ENCODE results near the gene RHOU.
"Not testable (repeated sequence)": the region's sequence is repeated elsewhere in the genome, so short reads cannot be mapped to it uniquely, and the experiment has no call there.

Gene RHOU

DNA sequence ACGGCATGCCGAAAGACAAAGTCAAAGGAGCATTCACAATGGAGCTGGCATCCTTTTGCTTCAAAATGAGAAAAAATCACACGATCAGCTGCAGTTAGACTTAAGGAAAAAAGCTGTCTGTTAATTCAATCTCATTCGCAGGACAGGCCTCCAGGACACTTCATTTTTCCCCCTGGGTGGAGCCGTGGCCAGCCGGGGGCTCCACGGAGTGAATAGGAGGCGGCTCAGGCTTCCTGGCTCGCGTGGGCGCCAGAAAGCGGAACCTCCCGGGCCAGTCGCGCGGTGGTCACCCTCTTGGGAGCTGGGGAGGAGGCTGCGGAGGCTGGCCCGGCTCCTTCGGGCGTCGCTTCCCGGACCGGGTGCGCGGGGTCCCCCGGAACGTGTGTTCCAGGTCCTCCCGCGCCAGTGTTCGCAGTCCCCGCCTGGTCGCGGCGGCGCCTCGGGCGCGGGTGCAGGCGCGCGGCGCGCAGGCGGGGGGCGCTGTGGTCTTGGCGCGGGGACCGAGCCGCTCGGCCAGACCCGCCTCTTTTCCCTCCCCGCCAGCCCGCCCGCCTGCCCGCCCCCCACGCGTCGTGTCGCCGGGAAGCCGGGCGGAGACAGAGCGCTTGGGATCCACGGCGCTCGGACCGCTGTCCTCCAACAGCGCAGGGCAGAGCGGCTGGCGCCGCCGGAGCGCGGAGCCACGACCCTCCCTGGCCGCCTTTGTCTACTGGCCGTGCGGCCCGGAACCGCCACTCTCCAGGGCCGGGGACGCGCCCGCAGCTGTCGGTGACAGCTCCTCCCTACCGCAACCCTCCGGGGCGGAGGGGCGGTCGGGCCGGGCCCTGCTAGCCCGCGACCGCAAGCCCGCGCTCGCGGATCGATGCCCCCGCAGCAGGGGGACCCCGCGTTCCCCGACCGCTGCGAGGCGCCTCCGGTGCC lies at the start of gene RHOU:
Gene RHOU (plus strand): TSS at position 599 of the 921 bp plus-strand sequence. CDS start 264 bp downstream, at position 863.
- peak; percentile 27 for DNase-seq

- no peak for DNase-seq
Measured at GRCh38 chr1:228687587-228687986, 47.7 kb upstream of the RHOU start.

- DNase-seq = no peak
Measured at GRCh38 chr1:228689255-228689654, 46.0 kb upstream of the RHOU start.

GRCh38 chr1:228691211-228691610 lies 44.1 kb upstream of the RHOU start:
- no peak for DNase-seq

DNA sequence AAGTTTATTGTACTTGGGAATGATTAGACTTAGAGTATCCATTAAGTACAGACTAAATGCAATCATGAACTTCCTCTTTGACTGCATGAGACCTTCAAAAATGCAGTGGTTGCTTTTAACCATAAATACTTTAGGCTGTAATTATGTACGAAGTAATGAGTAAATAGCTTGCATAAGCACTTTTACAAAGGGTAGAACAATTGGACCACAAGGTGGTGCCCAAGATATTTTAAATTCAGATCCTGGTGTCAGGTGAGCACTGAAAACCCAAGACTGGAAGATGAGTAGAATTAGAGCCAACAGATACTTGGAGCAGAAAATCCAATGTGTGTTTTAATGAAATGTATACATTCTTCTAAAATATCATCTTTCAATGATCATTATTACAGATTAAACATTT lies 43.4 kb upstream of the RHOU start:
- peak; percentile 17 for DNase-seq

- DNase-seq = not testable (repeated sequence)
Measured at GRCh38 chr1:228694447-228694846, 40.8 kb upstream of the RHOU start.

GRCh38 chr1:228695015-228695955 lies 40.0 kb upstream of the RHOU start:
- DNase-seq = no peak

- DNase-seq = peak; percentile 1
Measured at GRCh38 chr1:228697207-228698016, 37.9 kb upstream of the RHOU start.

DNA sequence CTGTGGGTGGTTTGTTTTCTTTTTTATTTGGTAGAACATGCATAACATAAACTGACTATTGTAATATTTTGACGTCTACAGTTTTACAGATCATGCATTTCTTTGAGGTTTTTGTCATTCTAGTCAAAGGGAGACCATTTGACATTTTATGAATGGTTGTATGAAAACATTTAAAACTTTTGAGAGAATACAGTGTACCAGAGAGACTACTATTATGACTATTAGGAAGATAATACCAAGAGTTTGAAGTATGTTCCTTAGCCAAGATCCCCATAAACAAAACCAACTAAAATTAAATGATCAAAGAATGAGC lies 37.3 kb upstream of the RHOU start:
- no peak for DNase-seq

- DNase-seq = no peak
Measured at GRCh38 chr1:228702433-228702832, 32.8 kb upstream of the RHOU start.

DNA sequence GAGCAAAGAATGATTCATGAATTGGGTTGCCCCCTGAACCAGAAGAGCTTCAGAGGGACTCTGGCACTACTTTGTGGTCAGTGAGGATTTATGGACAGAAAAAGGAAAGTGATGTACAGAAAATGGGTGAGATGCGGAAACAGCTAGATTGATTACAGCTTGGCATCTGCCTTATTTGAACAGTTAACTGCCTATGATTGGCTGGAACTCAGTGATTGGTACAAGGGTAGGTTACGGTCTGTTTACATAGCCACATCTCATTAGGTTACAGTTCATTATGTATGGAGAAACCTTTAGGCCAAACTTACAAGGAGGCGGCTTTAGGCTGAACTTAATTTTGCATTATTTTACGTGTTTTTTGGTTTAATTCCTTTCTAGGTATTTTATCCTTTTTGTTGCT lies 29.0 kb upstream of the RHOU start:
- DNase-seq = no peak

- no peak for DNase-seq
Measured at GRCh38 chr1:228717081-228717480, 18.2 kb upstream of the RHOU start.

GRCh38 chr1:228721407-228721806 lies 13.9 kb upstream of the RHOU start:
- DNase-seq = no peak

- no peak for DNase-seq
Measured at GRCh38 chr1:228723287-228723686, 12.0 kb upstream of the RHOU start.

DNA sequence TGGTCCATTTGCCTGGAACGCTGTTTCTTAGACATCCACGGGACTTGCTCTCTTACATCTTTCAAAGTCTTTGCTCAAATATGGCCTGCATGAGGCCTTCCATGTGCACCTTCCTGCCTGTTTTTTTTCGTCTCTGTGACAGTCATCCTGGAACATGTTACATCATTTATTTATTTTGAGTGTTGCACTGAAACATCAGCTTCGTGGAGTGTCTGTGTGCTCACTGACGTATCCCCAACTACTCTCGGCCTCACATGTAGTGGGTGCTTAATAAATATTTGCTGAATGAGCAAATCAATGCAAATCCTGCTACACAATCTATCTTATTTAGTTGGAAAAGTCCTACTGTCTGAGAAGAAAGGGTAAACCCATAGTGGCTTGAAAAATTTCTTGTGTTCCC lies 11.4 kb upstream of the RHOU start:
- DNase-seq = no peak

- no peak for DNase-seq
Measured at GRCh38 chr1:228725178-228725577, 10.1 kb upstream of the RHOU start.

GRCh38 chr1:228727681-228728171 lies 7.6 kb upstream of the RHOU start:
- no peak for DNase-seq

GRCh38 chr1:228732426-228732825 lies 2.9 kb upstream of the RHOU start:
- DNase-seq = no peak

DNA sequence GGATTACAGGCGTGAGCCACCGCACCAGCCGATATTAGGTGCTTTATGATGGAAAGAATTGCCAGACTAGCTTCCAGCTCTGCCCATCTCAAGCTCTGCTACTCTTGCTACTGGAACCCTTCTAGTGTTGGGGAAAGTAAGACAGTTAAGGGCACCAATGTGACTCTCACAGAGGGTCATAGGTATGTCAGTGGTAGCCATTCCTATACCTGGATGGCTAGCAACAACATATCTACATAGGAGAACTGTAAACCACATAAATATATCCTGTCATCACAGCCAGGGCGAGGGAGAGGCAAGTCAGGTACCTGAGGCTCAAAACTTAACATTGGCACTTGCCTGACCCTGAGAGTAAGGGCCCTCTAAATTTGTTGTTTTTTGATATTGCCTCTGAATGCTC lies 1.7 kb upstream of the RHOU start:
- DNase-seq = no peak

DNA sequence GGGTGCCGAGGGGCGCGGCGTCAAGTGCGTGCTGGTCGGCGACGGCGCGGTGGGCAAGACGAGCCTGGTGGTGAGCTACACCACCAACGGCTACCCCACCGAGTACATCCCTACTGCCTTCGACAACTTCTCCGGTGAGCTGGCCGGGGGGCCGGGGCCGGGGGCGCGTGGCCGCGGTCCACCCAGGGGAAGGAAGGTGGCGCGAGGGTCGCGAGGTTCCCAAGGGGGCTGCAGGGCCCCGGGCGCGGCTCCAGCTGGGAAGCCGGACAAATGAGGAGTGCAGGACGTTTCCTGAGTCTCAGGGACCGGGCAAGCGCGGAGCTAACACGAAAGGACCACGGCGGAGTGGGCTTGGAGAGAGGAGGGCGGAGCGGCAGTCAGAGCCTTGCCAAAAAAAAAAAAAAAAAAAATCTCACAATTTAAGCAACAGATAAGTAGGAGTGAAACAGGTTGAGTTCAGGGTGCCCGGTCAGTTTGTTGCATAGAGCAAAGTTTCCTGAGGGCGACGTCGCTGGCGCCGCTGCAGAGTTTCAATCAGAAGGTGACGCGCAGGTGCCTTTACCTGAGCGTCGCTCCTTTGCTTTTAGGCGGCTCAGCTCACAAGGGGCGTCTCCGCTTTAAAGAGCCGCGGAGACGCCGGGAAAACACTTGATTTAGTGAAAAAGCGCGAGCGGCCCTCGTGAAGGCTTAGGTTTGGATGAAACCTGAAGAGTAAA lies 750 bp downstream of the RHOU start:
- DNase-seq = no peak

DNA sequence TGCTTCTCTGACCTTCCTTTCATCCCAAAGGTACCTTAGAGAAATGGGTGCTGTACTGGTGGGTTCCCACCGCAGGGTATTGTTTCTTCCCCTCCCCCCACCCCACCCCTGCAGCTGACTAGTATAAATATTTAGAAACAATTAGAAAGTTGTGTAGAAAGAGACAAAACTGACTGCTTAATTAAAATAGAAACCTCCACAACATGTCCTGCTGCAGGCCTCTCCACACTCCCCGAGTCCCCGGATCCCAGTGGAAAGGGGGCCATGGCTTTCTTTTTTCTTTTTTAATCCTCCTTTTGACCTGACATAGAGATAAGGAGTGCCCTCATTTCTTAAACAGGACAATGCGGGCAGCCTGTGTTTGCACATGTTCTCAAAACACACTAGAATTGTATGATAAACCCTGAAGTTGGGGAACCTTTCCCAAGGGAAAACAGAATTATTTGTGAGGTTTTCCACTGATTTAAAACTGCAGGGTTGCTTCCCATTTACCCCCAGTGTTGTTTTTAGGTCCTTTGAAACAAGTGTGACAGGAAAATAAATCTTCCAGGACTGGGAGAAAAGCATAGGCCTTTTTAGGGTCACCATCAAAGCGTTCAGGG lies 1.7 kb downstream of the RHOU start:
- no peak for DNase-seq

- no peak for DNase-seq
Measured at GRCh38 chr1:228737601-228738041, 2.3 kb downstream of the RHOU start.

Measured in NCI-H446 treated with DMSO at 0.1 percent for 48 hours (cell line).